Medulla oblongata (tissue), 1 donor: ENCODE measurements around the gene SORL1-AS1.

ENCODE experiments used
- DNase-seq: peaks from one replicate; pipeline ENCODE4 v3.0.0-alpha.2; 2015; ENCODE audit errors: extremely low spot score

SORL1-AS1 gene

DNA sequence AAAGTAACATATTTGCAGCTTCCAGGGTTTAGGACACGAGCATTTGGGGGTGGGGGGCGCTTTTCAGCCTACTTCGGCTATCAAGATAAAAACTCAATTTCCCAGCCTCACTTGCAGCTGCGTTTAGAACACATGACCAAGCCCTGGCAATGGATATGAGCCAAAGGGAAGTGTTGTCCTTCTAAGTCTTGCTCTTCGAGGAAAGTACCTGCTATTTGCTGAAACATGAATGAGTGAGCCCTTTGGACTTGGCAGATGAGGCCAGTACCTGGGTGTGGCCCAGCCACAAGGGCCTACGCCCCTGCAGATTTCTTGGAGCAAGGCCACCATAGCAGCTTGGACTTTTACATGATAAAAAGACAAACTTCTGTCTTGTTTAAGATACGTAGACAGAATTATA is 60.9 kb downstream of the SORL1-AS1 start:
- DNase-seq, result no peak

DNA sequence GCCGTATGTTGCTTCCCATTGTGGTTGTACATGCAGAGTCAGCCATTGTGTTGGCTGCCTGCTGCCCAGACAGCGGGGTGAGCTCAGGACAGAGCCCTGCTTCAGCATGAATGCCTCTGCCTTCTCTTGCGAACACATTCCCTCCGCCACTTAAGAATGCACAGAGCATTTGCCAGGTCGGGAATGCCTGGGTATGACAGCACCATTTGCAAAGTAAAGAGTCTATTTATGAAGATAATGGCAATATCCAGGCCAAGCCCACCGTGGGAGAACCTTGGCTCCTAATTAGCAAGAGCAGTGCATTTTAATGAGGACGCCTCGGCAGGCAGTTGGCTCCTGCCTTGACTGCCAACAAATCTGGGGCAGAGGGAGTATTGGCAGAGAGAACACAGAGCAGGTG is 63.1 kb downstream of the SORL1-AS1 start:
- peak; percentile 78 for DNase-seq
